Measurements from ENCODE around the gene CYTH1.
"Not testable (repeated sequence)": the region's sequence is repeated elsewhere in the genome, so short reads cannot be mapped to it uniquely, and the experiment has no call there.

The CYTH1 gene

GRCh38 chr17:78785011-78785662 is 3.1 kb upstream of the CYTH1 start:
- DNase-seq, result no peak

DNA sequence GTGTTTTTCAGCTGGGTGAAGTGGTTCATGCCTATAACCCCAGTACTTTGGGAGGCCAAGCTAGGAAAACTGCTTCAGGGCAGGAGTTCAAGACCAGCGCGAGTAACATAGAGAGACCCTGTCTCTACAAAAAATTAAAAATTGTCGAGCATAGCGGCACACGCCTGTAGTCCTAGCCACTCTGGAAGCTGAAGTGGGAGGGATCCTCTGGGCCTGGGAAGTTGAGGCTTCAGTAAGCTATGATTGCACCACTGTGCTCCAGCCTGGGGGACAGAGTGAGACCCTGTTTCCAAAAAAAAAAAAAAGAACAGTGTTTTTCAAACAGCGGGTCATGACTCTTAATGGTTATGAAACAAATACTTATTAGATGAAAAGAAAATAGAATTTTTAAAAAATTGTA is 2.3 kb upstream of the CYTH1 start:
- no peak for DNase-seq

- no peak for DNase-seq
Measured at GRCh38 chr17:78783711-78784324, 1.7 kb upstream of the CYTH1 start.

DNA sequence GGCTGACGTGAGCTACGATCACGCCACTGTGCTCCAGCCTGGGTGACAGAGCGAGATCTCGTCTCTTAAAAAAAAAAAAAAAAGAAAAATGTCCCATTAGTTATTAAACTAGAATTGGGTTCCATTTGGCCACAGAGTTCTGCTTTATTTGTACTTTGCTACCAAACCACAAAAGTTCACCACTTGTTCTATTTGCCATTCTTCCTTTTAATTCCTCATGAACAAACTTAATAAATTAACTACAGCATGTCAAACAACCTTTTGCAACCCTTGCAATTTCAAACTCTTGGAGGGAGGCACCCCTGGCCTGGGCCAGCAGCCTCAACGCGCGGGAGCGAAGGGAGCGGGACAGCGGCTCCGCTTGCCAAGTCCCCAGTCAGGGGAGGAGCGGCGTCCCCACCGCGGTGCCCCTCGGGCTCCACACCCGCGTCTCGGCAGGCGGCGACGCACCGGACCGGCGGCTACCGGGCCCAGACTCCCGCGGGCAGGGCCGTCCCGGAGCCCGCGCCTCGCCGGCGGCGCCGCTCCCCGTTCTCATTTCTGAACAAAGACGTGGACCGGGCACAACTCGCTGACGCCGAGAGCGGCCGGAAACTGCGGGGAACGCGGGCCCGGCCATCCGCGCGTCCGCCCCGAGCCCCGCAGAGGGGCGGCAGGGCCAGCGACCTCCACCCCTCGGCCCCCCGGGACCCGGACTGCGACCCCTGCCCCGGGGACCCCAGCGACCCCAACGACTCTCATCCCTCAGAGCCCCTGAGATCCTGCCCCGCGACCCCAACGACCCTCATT is 775 bp downstream of the CYTH1 start:
- DNase-seq, result no peak

- no peak for DNase-seq
Measured at GRCh38 chr17:78780335-78780734, 1.7 kb downstream of the CYTH1 start.

DNA sequence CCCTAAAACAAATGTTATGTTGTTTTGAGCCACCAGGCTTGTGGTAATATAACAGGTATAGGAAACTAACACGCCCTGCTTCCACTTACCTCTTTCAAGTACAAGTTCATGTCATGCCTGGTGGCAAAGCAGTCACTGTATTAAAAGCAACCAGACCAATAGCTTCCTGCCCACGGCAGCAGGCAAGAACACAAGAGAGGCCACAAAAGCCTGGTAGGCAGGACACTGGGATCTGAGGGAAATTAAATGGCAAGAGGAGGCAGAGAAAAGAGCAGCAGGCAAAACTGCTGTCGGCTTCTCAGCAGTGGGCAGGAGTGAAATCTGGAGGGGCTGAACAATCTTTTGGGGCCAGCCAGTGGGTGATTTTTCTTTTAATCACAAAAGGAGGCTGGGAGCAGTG is 2.2 kb downstream of the CYTH1 start:
- DNase-seq, result no peak

DNA sequence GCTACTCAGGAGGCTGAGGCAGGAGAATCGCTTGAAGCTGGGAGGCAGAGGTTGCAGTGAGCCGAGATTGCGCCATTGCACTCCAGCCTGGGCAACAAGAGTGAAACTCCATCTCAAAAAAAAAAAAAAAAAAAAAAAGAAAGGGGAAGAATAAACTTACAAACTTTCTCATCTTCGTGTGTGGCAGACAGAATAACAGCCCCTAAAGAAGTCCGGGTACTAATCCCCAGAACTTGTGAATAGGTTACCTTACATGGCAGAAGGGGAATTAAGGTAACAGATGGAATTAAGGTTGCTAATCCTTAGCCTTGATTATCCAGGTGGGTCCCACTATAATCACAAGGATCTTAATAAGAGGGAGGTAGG is 2.8 kb downstream of the CYTH1 start:
- DNase-seq, result not testable (repeated sequence)

DNA sequence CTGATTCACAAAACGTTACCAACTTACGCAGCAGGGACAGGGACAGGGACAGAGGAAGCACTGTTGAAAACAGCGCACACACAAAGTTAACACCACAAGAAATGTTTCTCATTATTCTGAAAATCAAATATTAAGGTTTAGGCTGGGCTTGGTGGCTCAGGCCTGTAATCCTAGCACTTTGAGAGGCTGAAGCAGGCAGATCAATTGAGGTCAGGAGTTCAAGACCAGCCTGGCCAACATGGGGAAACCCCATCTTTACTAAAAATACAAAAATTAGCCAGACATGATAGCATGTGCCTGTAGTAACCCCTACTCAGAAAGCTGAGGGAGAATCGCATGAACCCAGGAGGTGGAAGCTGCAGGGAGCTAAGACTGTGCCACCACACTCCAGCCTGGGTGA is 4.2 kb downstream of the CYTH1 start:
- no peak for DNase-seq

DNA sequence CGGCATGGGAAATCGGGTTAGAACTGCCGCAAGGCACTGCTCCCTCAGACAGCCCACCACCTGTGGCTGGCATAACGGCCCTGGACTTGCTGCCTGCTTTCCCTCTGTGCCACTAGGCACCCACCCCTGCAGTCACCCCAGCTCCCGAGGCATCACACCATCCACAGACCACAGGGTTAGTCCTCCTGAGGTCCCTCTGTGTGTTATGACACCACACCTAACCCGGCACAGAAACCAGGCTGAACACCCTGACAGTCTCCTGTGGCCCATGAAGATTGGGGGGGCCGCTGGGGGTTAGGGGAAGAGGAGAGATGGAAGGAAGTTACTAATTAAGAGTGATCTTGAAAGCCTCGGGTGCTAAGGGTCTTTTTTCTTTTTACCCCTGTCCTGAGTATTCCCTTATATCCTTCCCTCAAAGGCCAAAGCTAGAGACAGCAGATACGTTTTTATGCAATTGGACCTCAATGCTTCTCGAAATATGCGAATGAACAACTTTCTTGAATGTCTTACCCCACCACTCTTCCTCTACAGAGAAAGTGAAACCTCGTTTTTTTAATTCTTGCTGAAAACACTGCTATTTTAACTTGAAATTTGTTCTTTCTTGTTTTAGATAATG is 7.0 kb downstream of the CYTH1 start:
- no peak for DNase-seq

DNA sequence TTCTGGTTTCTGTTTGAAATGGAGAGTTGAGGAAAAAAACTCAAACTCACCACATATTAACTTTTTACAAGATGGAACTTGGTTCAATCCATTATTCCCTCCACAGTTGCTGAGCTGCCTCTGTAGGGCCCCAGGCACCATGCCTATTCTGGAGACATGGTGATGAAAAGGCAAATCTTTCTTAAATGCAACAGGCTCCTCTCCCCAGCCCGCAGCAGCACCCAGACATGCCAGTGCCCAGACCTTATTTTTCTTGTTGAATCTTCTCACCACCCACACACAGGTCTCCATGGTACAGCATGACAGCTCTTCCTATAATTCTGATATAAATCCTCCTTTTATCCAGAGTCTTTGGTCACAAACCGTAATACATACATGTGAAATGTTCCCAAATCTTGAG is 7.6 kb downstream of the CYTH1 start:
- no peak for DNase-seq

DNA sequence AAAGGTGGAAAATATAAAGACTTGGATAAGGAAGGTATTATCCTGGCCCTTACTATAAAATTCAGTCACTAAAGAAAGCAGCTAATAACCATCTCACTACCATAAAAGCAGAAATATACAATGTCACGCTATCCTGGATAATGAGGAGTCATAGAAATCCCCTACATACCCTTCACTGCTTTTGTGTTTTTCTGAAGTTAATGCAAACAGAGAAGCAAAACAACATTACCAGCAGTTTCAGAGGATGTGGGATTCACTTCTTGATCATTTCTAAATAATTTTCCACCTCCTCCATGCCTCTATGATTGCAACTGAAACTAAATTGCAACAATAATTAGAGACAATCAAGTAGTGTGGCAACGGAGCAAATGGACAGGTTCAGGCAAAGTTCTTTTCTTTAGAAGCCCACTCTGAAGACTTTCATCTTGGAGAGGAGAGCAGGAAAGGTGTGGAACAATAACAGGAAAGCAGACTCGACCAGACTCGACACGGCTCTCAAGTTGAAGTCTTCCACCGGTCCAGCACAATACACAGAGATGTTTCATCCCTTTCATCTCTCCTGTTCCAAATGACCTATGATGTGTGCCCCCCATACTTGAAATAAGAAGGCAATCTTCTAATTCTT is 10.2 kb downstream of the CYTH1 start:
- DNase-seq, result no peak

DNA sequence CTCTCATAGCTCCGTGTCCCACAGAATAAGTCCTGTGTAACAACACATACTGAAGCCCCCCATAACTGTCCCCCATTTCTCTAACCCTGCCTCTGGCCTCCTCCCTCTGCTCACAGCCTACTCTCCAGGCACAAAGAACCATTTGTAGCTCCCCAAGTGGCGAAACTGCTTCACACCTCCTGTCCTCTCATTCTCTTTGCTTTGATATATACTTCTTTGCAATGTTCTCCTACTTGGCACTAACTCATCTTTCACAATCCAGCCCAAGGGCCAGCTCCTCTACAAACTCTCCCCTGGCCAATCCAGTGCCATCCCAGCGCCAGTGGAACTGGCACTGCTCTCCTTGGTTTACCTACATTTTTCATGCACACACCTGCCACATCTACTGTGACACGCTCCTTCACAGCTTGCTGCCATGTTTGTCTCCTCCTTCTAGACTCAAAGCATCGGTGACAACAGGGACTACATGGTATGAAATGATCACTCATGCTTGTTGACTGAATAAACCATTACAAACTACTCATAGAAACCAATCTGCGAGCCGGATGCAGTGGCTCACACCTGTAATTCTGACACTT is 12.8 kb downstream of the CYTH1 start:
- no peak for DNase-seq

- no peak for DNase-seq
Measured at GRCh38 chr17:78767806-78768205, 14.3 kb downstream of the CYTH1 start.

- DNase-seq, result no peak
Measured at GRCh38 chr17:78766743-78767294, 15.3 kb downstream of the CYTH1 start.

GRCh38 chr17:78766225-78766624 is 15.8 kb downstream of the CYTH1 start:
- no peak for DNase-seq

- no peak for DNase-seq
Measured at GRCh38 chr17:78765821-78766220, 16.3 kb downstream of the CYTH1 start.

- no peak for DNase-seq
Measured at GRCh38 chr17:78764871-78765270, 17.2 kb downstream of the CYTH1 start.

DNA sequence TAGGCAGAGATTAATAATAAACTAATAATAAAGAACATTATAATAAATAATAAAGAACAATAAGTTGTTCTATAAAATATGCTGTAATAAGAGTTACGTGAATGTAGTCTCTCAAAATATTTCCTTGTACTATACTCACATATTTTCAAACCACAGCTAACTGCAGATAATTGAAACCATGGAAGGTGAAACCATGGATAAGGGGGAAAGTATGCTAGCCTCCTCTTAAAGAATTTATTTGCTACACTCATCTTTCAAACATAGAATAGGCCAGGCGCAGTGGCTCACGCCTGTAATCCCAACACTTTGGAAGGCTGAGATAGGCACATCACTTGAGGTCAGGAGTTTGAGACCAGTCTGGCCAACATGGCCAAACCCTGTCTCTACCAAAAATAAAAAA is 18.5 kb downstream of the CYTH1 start:
- DNase-seq, result no peak

GRCh38 chr17:78761789-78762406 is 20.2 kb downstream of the CYTH1 start:
- no peak for DNase-seq

DNA sequence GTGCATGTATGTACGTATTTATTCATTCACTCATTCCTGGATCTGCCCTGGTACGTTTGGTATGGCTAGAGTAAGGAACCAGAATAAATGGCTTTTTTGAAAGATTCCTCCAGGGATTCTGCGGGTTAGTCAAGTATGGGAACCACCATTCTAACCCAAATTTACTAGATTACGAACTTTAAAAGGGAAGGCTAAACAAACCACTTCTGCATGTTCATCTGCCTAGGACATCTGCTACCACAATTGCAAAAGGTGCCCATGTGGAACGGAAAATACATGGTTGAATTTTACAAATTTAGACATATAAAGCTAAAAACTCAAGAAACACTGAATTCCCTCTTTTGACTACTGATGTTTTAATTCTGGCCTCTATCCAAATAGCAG is 22.1 kb downstream of the CYTH1 start:
- DNase-seq, result no peak

DNA sequence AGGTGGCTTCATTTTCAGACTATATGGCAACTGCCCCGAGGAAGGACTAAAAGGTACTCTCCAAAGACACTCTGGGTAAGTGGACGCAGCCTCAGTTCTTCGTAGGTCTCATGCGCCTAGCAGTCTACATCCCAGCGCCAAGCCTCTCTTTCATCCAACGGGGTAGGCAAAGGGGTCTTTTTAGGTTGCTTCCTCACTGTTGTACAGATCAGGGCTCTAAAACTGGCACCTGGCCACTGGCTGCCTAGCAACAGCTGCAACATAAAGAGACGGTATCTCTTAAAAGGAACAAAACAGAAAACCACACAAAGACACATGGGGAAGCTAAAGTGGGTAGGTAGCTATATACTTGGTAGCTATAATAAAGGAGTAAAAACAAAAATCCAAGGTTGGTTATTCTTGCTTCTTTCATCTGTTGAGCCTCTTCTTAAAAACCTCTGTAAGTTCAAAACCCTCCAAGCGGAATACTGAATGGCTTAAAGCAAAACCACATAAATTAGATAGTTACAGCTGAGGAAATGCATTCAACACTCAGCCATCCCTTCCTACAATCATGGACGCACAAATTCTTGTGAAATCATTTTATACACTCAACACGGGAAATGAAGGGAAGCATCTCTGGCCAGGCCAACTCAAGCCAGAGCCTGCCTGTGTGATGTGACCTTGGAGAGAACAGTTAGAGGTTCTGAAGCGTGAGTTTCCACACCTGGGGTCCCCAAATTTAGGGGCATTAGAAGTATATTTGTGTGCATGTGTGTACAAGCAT is 22.7 kb downstream of the CYTH1 start:
- no peak for DNase-seq

Data from amniotic stem cell (primary cell).